Pancreas (tissue), 10 donors: Measurements from ENCODE around the gene AUP1. TPM values are rescaled to one million over a fixed set of nuclear protein-coding genes. Genes with fewer than 3 reads are reported as not detected.
A peak's percentile ranks its signal among the peaks of the same experiment; 100 is the strongest.

Experiments
- ATAC-seq, 4 donors: fragments of 200-7000 bp; cut with Tn5 transposase; one replicate each; pipeline versions ENCODE4 v1.8.0 to v1.9.1; 2020; ENCODE audit warnings: mild to moderate bottlenecking in 4 of 4, moderate library complexity in 4 of 4
- DNase-seq, 6 donors: peaks; one replicate each; pipeline ENCODE4 v3.0.0-alpha.2; 2020
- FAIRE-seq: peaks from 2 replicates; lab custom pipeline; 2012; peaks lifted over from hg19 to GRCh38; lab: Jason Lieb, UNC
- H3K27ac ChIP-seq, 4 donors: fragments of 200-600 bp; sonication (generic); 1 replicate in 3 of 4; 2 replicates in 1 of 4; pipeline versions ENCODE4 v1.5.0 to v1.8.0; 2020
- H3K27me3 ChIP-seq, 4 donors: fragments of 200-600 bp; one replicate each; pipeline ENCODE4 v1.8.0; 2021
- H3K36me3 ChIP-seq, 3 donors: fragments of 200-600 bp; sonication (generic) in 1 of 3; one replicate each; pipeline versions ENCODE4 v1.5.0 to v1.8.0; 2020 to 2021
- H3K4me1 ChIP-seq, 3 donors: fragments of 200-600 bp; one replicate each; pipeline ENCODE4 v1.8.0; 2021
- H3K4me3 ChIP-seq, 4 donors: fragments of 200-600 bp; sonication (generic) in 2 of 4; one replicate each; pipeline versions ENCODE4 v1.5.0 to v1.8.0; 2020 to 2021
- H3K9me3 ChIP-seq, 4 donors: fragments of 200-600 bp; one replicate each; pipeline ENCODE4 v1.8.0; 2021
- WGBS, 2 donors: extraction: QIAGEN DNeasy Blood & Tissue Kit; methylation state at CpG; one replicate each; pipeline ENCODE4 v1.1.7; 2013; 5-methylcytosine and 5-hydroxymethylcytosine counted together
- intact Hi-C, 3 donors: fragments of 100-400 bp; cut with DNase I; formaldehyde crosslinking; loops; one replicate each; pipeline versions ENCODE4 v1.11.1 to v1.14.2; 2022
- polyA plus RNA-seq, 2 donors: library from polyadenylated mRNA; stranded (reverse); fragments of 200-250 nt; gene quantifications; one replicate each; pipeline ENCODE4 v1.2.3, GENCODE V29; 2013
- total RNA-seq, 6 donors: library from RNA; stranded (reverse); fragmentation: NEBNext Ultra II Directional in 4 of 6; extraction: Animal tissue kit (Norgen Biotek cat#: 25700) in 4 of 6; gene quantifications; one replicate each; pipeline versions ENCODE4 v1.2.1 to v1.2.4, GENCODE V29; 2021 to 2023
- TF ChIP-seq, protein P1 (sequence below), 4 donors: fragments of 200-600 bp; sonication (generic) in 3 of 4; IDR thresholded peaks; one replicate each; pipeline versions ENCODE4 v1.5.0 to v1.8.0; 2021; ENCODE audit warnings: antibody characterized with exemption in 4 of 4
- donor health status: healthy with polysubstance abuse.
- donor health status: DM: no; HTN: no; CAD: no; lungs with moderate emphysema.
- donor health status: DM: no; HTN: no; CAD: no.
- donor health status: control.
- donor health status: control.
- donor health status: Bipolar disorder and iron deficiency.
- donor health status: DM: yes; HTN: yes; CAD: no.
- donor health status: DM: no; HTN: no; CAD: no.
- donor health status: DM: no; HTN: no; CAD: no.
- donor health status: DM: yes; HTN: yes; CAD: no.

Gene AUP1
- total and polyA plus RNA-seq, 8 donors: 62.1 to 258 (median 71.8) TPM

DNA sequence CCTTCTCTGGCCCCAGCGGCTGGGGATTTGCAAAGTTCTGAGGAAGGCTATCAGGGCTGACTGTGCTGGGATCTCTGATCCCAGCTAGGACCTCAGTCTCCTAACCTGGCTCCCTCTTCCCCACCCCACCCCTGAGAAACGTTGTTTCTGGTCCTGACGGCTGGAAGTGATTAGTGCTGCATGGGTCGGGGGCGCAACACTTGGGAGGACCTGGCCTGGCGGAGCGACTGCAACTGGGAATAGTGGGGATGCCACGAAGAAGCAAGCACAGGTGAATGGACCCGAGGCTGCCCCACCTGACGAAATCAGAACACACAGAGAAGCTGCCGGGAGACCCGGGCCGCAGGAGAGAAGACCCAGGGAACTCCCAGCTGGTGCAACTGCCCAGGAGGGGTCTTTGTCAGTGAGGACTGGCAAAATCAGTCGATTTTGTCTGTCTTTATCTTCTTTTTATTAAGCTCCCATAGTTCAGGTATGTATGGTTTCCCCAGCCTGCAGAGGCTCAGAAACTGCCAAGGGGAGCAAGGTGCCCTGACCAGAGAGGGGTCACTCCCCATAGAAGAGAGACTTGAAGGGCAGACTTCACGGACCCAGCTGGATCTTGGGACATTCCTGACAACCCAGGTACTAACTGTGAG, 29.4 kb downstream of the AUP1 start:
- H3K27me3 ChIP-seq: peaks cover 0 to 6% (median 0%) of the 10 kb centered on the region in 4 donors

DNA sequence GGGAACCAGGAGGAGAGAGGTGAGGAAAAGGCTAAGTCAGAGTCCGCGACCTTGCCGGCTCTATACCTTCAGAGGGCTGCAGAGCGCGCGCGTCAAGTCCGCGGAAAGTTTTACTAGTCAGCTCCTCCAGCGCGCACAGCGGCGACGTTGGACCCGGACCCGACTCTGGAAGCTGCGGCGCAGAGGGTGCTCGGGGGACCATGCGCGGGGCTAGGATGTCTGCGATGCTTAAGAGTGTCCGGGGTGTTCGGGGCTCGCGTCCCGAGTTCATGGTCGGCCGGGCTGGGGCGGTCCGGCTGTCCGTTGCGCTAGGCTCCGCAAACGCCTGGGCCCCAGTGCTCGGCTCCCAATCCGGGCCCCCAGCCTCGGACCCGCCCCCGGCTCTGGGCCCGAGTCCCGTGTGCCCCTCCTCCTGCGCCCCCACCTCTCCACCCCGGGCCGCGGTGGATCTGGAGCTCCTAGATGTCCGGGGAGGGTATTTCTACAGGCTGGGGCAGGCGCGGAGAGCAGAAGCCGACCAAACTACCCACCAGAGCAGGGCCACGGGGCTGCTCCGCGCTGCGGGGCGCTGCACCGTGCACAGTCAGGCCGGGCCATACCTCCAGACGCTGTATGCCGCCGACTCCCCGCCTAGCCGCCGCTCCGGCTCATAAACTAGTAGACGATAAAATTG, 30.1 kb downstream of the AUP1 start, which contains the start of gene LBX2:
Gene LBX2, minus strand, starts transcription at position 337 of the 673 bp plus-strand sequence. Its CDS starts 66 bp downstream, at position 271.
- no peak within 1 kb of the TSS for H3K27ac ChIP-seq
- H3K9me3 ChIP-seq: no peaks in the 10 kb centered on the region
- TF ChIP-seq, protein P1, sequence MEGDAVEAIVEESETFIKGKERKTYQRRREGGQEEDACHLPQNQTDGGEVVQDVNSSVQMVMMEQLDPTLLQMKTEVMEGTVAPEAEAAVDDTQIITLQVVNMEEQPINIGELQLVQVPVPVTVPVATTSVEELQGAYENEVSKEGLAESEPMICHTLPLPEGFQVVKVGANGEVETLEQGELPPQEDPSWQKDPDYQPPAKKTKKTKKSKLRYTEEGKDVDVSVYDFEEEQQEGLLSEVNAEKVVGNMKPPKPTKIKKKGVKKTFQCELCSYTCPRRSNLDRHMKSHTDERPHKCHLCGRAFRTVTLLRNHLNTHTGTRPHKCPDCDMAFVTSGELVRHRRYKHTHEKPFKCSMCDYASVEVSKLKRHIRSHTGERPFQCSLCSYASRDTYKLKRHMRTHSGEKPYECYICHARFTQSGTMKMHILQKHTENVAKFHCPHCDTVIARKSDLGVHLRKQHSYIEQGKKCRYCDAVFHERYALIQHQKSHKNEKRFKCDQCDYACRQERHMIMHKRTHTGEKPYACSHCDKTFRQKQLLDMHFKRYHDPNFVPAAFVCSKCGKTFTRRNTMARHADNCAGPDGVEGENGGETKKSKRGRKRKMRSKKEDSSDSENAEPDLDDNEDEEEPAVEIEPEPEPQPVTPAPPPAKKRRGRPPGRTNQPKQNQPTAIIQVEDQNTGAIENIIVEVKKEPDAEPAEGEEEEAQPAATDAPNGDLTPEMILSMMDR (IDR thresholded peaks at IDR 0.05): no peak
- no peak for ATAC-seq
- FAIRE-seq: no peak
- 12 to 13% methylated on average over 58 to 65 of the region's 65 CpGs for WGBS, 2 donors
- H3K4me1 ChIP-seq: peaks cover 0 to 15% (median 6%) of the 10 kb centered on the region in 3 donors
- peak within 1 kb of the TSS in 3 of 4 donors; percentile 7 to 41 (median 23) for H3K4me3 ChIP-seq
- peaks cover 0 to 6% (median 0%) of the 10 kb centered on the region in 4 donors for H3K27me3 ChIP-seq
- intact Hi-C loops: no loop called here
- DNase-seq: peak in 2 of 6 donors; percentile 63 to 66
- no peaks in the 10 kb centered on the region for H3K36me3 ChIP-seq

More for the DNA sequence above, 29.4 kb downstream of the AUP1 start:
- FAIRE-seq: no peak
- intact Hi-C loops: no loop called here
- 70% methylated on average over 15 of the region's 15 CpGs for WGBS, 2 donors
- DNase-seq: no peak
- Histone ChIP-seq H3K27ac (no peak overlapping the region), H3K4me1 (peaks cover 0 to 15% (median 6%) of the 10 kb centered on the region in 3 donors), H3K36me3 (no peaks in the 10 kb centered on the region), H3K9me3 (no peaks in the 10 kb centered on the region), H3K4me3 (no peak overlapping the region)
- TF ChIP-seq, protein P1 (IDR thresholded peaks at IDR 0.05): no peak
- no peak for ATAC-seq

DNA sequence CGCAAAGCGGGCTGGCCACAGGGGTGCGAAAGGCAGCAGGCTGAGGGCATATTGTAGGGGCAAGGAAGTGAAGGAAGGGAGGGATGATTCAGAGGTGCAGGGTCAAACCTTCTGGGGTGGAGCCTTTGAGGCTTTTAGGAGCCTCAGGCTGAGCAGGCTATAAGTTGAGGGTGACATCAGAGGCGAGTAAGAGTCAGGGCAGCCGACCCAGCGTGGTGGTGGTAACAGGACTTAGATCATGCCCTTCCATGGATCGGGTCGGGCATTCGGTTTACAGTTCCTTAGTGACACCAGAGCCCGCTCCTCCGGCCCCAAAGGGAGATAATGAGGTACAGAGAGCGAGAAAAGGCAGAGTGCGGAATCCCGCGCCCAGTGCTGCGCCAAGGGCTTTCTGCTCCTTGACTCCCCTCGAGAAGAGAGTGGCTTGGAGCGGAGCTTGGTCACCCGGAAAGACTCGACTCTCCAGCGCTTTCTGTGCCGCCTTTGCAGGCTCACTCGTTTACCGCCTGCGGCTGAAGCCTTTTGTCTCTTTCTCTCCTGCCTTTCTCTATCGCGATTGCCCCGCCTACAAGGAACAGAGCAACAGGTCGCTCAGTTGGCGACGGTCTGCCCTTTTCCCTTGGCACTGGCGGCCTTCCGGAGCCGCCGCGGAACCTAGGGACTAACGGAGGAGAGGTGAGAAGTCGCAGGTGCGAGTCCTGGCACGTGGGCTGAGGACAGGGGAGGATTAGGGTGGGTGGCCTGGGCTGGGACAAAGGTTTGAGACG, 30.8 kb downstream of the AUP1 start:
- no peak for DNase-seq
- no peak for FAIRE-seq
- WGBS, 2 donors: 6 to 7% methylated on average over 41 of the region's 41 CpGs
- intact Hi-C loops: no loop called here
- Histone ChIP-seq H3K4me3 (peak overlapping the region in 3 of 4 donors; percentile 7 to 41 (median 23)), H3K4me1 (peaks cover 0 to 12% (median 6%) of the 10 kb centered on the region in 3 donors), H3K9me3 (no peaks in the 10 kb centered on the region), H3K27me3 (peaks cover 0 to 6% (median 0%) of the 10 kb centered on the region in 4 donors), H3K27ac (no peak overlapping the region), H3K36me3 (no peaks in the 10 kb centered on the region)
- TF ChIP-seq, protein P1 (IDR thresholded peaks at IDR 0.05): no peak
- ATAC-seq: peak in 2 of 4 donors; percentile 2 to 4

DNA sequence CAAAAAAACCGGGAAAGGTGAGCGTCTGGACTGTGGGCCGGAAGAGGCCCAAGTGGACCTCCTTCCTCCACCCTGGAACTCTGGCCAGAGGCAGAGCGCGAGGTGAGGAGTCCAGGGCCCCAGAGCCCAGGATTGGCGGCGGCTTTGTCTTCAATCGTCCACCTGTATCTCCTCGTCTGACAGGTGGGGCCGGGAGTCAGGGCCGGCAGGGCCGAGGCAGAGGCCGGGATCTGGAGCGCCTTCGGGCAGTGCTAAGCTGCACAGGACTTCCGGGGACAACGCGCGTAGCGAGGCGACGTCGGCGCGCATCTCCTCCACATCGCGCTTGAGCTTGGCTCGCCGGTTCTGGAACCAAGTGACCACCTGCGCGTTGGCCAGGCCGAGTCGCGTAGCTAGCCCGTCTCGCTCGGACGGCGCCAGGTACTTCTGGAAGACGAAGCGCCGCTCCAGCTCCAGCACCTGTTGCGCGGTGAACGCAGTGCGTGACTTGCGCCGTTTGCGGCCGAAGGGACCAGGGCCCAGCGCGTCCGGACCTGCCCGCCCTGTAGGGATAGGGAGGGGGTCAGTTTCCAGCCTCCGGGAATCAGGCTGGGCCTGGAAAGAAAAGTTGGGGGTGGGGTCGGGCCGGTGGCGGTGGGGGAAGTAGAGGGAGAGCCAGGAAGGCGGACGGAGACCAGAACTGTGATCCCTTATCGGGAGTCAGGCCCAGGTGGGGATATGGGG, 31.6 kb downstream of the AUP1 start:
- peak in 3 of 6 donors; percentile 42 to 81 (median 71) for DNase-seq
- peak overlapping the region; percentile 7 to 41 (median 20) for H3K4me3 ChIP-seq
- no peak for FAIRE-seq
- peaks cover 0 to 8% (median 6%) of the 10 kb centered on the region in 3 donors for H3K4me1 ChIP-seq
- no peaks in the 10 kb centered on the region for H3K36me3 ChIP-seq
- TF ChIP-seq, protein P1 (IDR thresholded peaks at IDR 0.05): no peak
- peak; percentile 26 to 65 (median 46) for ATAC-seq
- peaks cover 0 to 6% (median 0%) of the 10 kb centered on the region in 4 donors for H3K27me3 ChIP-seq
- H3K27ac ChIP-seq: no peak overlapping the region
- no peaks in the 10 kb centered on the region for H3K9me3 ChIP-seq
- 6% methylated on average over 54 to 61 of the region's 61 CpGs for WGBS, 2 donors
- intact Hi-C loops: no loop called here
